Endothelial cell of umbilical vein (primary cell): ENCODE results near the gene OPRM1. TPM values are rescaled to one million over a fixed set of nuclear protein-coding genes. Genes with fewer than 3 reads are reported as not detected.

ENCODE experiments used
- BruUV-seq: library from RNA; stranded (reverse); fragments of 400-500 nt; replicated peaks from 2 replicates; lab custom pipeline; 2021; lab: Mats Ljungman, UMichigan
- CTCF ChIA-PET: fragments of 300-600, 350-600 bp; sonication (Branson Sonifier 250); formaldehyde crosslinking; loops from one replicate; lab custom pipeline; 2021; ENCODE audit warnings: antibody characterized with exemption, inconsistent platforms; lab: Charles Lee
- POLR2A ChIA-PET: fragments of 300-600, 350-600 bp; sonication (Branson Sonifier 250); formaldehyde crosslinking; loops from one replicate; lab custom pipeline; 2021; ENCODE audit warnings: antibody characterized with exemption, inconsistent platforms; lab: Charles Lee
- DNase-seq: peaks from one replicate; pipeline ENCODE4 v3.0.0-alpha.2; 2011; ENCODE audit warnings: low read depth, low spot score
- FAIRE-seq: peaks from 2 replicates; lab custom pipeline; 2011; peaks lifted over from hg19 to GRCh38; lab: Jason Lieb, UNC
- H2AFZ ChIP-seq: 2 replicates; pipeline ENCODE4 v1.6.0; 2012; ENCODE audit warnings: low read depth, low read length, control low read depth, inconsistent platforms
- H3K27ac ChIP-seq: 2 replicates; pipeline ENCODE4 v1.5.1; 2011; ENCODE audit warnings: low read depth, mild to moderate bottlenecking, control low read depth, low read length, moderate library complexity; ENCODE audit not compliant: insufficient read depth
- H3K27me3 ChIP-seq, 2 experiments: 2 replicates each; pipeline versions ENCODE4 v1.6.0 to v1.6.1; 2011; ENCODE audit warnings: low read length in 2 of 2, mixed read lengths in 1 of 2; ENCODE audit not compliant: control insufficient read depth in 2 of 2, insufficient read depth in 2 of 2
- H3K36me3 ChIP-seq, 2 experiments: 2 replicates in 1 of 2; 3 replicates in 1 of 2; pipeline ENCODE4 v1.5.1; 2011; ENCODE audit warnings: low read length in 2 of 2, mild to moderate bottlenecking in 1 of 2, moderate library complexity in 1 of 2; ENCODE audit not compliant: control insufficient read depth in 2 of 2, insufficient read depth in 2 of 2; ENCODE audit errors: extremely low read depth in 1 of 2
- H3K4me1 ChIP-seq: 3 replicates; pipeline ENCODE4 v1.5.1; 2011; ENCODE audit warnings: mild to moderate bottlenecking, low read length; ENCODE audit not compliant: control insufficient read depth, insufficient read depth; ENCODE audit errors: extremely low read depth
- H3K4me2 ChIP-seq: 2 replicates; pipeline ENCODE4 v1.6.1; 2011; ENCODE audit warnings: low read length, control low read depth, mixed read lengths; ENCODE audit not compliant: insufficient read depth
- H3K4me3 ChIP-seq, 3 experiments: fragments of 200-600 bp in 1 of 3; sonication (generic), shearing (Covaris generic) in 1 of 3; replicated peaks in 1 of 3; 2 replicates each; pipeline ENCODE4 v1.5.1; 2011 to 2016; ENCODE audit warnings: control low read depth in 3 of 3, low read length in 3 of 3, mild to moderate bottlenecking in 2 of 3, inconsistent platforms in 1 of 3, low read depth in 1 of 3, moderate library complexity in 1 of 3; ENCODE audit not compliant: insufficient read depth in 1 of 3
- H3K79me2 ChIP-seq: 2 replicates; pipeline ENCODE4 v1.6.0; 2012; ENCODE audit warnings: low read length, inconsistent platforms; ENCODE audit not compliant: control insufficient read depth, insufficient read depth
- H3K9ac ChIP-seq: replicated peaks from 2 replicates; pipeline ENCODE3; 2011; ENCODE audit warnings: low read length, control low read depth; ENCODE audit not compliant: insufficient read depth; ENCODE audit errors: extremely low read depth
- H3K9me1 ChIP-seq: replicated peaks from 3 replicates; pipeline ENCODE4 v1.6.0; 2011; ENCODE audit warnings: mild to moderate bottlenecking, low read length; ENCODE audit not compliant: control insufficient read depth, insufficient read depth; ENCODE audit errors: extremely low read depth
- H3K9me3 ChIP-seq: replicated peaks from 2 replicates; pipeline ENCODE4 v1.5.1; 2012; ENCODE audit warnings: low read length, inconsistent platforms; ENCODE audit not compliant: control insufficient read depth, insufficient read depth
- H4K20me1 ChIP-seq: replicated peaks from 2 replicates; pipeline ENCODE3; 2011; ENCODE audit warnings: mild to moderate bottlenecking, low read length; ENCODE audit not compliant: control insufficient read depth, insufficient read depth; ENCODE audit errors: extremely low read depth
- EZH2 ChIP-seq: IDR thresholded peaks from 2 replicates; pipeline ENCODE4 v1.6.1; 2012; ENCODE audit warnings: borderline replicate concordance, low read depth, mild to moderate bottlenecking, moderate library complexity, low read length, inconsistent platforms; ENCODE audit not compliant: severe bottlenecking
- FOS ChIP-seq: IDR thresholded peaks from 2 replicates; pipeline ENCODE4 v1.6.1; 2011; ENCODE audit warnings: mild to moderate bottlenecking, low read length, moderate library complexity, borderline replicate concordance; ENCODE audit not compliant: insufficient read depth
- GATA2 ChIP-seq: IDR thresholded peaks from 2 replicates; pipeline ENCODE4 v1.7.0; 2011; ENCODE audit warnings: low read depth, mild to moderate bottlenecking, moderate library complexity, mixed read lengths, low read length; ENCODE audit not compliant: insufficient read length, insufficient read depth
- JUN ChIP-seq: IDR thresholded peaks from 2 replicates; pipeline ENCODE4 v1.6.1; 2011; ENCODE audit warnings: borderline replicate concordance, low read depth; ENCODE audit not compliant: insufficient read length, insufficient read depth
- MAX ChIP-seq: IDR thresholded peaks from 2 replicates; pipeline ENCODE4 v1.6.1; 2011; ENCODE audit not compliant: insufficient read depth, insufficient read length
- MYC ChIP-seq: IDR thresholded peaks from one replicate; pipeline ENCODE4 v1.6.1; 2011; ENCODE audit warnings: mild to moderate bottlenecking, low read depth, low read length
- POLR2A ChIP-seq: IDR thresholded peaks from 2 replicates; pipeline ENCODE4 v1.6.1; 2012; ENCODE audit warnings: low read depth, mild to moderate bottlenecking, control low read depth, low read length
- POLR2AphosphoS5 ChIP-seq: IDR thresholded peaks from 2 replicates; pipeline ENCODE4 v1.6.1; 2012; ENCODE audit warnings: low read depth, mild to moderate bottlenecking, control low read depth, low read length, moderate library complexity; ENCODE audit not compliant: insufficient read depth
- dilution Hi-C: fragments of 300-500 bp; cut with MboI; formaldehyde crosslinking; loops from one replicate; pipeline ENCODE4 v1.15.0; 2019; ENCODE audit warnings: low sequenced_read_pairs; ENCODE audit not compliant: extremely low pct_ligation_motif_present
- intact Hi-C: fragments of 100-400 bp; cut with micrococcal nuclease; formaldehyde crosslinking; loops from one replicate; pipeline ENCODE4 v1.10.0; 2022
- polyA plus RNA-seq, 4 experiments: library from polyadenylated mRNA; depleted of rRNA in 3 of 4; stranded (reverse) in 3 of 4; unstranded in 1 of 4; fragments of >200 nt; gene quantifications; 2 replicates each; pipeline versions ENCODE4 v1.2.1 to v1.2.3, GENCODE V29; 2011 to 2012; ENCODE audit warnings: missing spikeins in 1 of 4
- total RNA-seq: library from RNA; stranded (reverse); gene quantifications from 2 replicates; pipeline ENCODE4 v1.2.3, GENCODE V29; 2021
- TF ChIP-seq, protein P1 (sequence below), 2 donors: IDR thresholded peaks; 1 replicate in 1 of 2; 2 replicates in 1 of 2; pipeline ENCODE4 v1.5.1; 2011; ENCODE audit warnings: low read length in 2 of 2, mild to moderate bottlenecking in 2 of 2, moderate library complexity in 2 of 2, control low read depth in 1 of 2, inconsistent platforms in 1 of 2, low read depth in 1 of 2; ENCODE audit not compliant: insufficient read depth in 1 of 2; ENCODE audit errors: extremely low read depth in 1 of 2

OPRM1 gene
- total and polyA plus RNA-seq, 2 donors (not counting 3 experiments of a cell fraction or from before 2014, with no cell fraction given), result not detected

- intact Hi-C loops (no loop called here), dilution Hi-C loops (no loop called here)
- H3K27ac ChIP-seq, result no peak overlapping the region
- ChIA-PET CTCF (no interaction called here), POLR2A (no interaction called here)
- H3K27me3 ChIP-seq, result no peaks in the 10 kb centered on the region
- BruUV-seq, result no TSS peak
- no peak overlapping the region for H3K4me2 ChIP-seq
- no peak overlapping the region for H2AFZ ChIP-seq
- DNase-seq (no peak), FAIRE-seq (no peak)
- no peak overlapping the region for H3K9ac ChIP-seq
- H3K9me3 ChIP-seq, result no peaks in the 10 kb centered on the region
- H3K4me3 ChIP-seq, result no peak overlapping the region
- H3K79me2 ChIP-seq, result no peaks in the 10 kb centered on the region
- H4K20me1 ChIP-seq, result no peaks in the 10 kb centered on the region
- no peaks in the 10 kb centered on the region for H3K4me1 ChIP-seq
- TF ChIP-seq POLR2A, result no peak
- TF ChIP-seq, protein P1, sequence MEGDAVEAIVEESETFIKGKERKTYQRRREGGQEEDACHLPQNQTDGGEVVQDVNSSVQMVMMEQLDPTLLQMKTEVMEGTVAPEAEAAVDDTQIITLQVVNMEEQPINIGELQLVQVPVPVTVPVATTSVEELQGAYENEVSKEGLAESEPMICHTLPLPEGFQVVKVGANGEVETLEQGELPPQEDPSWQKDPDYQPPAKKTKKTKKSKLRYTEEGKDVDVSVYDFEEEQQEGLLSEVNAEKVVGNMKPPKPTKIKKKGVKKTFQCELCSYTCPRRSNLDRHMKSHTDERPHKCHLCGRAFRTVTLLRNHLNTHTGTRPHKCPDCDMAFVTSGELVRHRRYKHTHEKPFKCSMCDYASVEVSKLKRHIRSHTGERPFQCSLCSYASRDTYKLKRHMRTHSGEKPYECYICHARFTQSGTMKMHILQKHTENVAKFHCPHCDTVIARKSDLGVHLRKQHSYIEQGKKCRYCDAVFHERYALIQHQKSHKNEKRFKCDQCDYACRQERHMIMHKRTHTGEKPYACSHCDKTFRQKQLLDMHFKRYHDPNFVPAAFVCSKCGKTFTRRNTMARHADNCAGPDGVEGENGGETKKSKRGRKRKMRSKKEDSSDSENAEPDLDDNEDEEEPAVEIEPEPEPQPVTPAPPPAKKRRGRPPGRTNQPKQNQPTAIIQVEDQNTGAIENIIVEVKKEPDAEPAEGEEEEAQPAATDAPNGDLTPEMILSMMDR (IDR thresholded peaks at IDR 0.05; ENCODE audit: extremely low read depth in 1 of 2, insufficient read depth in 1 of 2, low read depth in 1 of 2, low read length in 2 of 2), result no peak
- TF ChIP-seq FOS, result no peak
- no peak for TF ChIP-seq GATA2
- no peak for TF ChIP-seq MYC
- TF ChIP-seq EZH2, result no peak
- no peak for TF ChIP-seq MAX
- TF ChIP-seq POLR2AphosphoS5, result no peak
- no peak for TF ChIP-seq JUN
- no peaks in the 10 kb centered on the region for H3K9me1 ChIP-seq
- H3K36me3 ChIP-seq, result no peaks in the 10 kb centered on the region
These were observed 14.1 kb downstream of the OPRM1 start for GRCh38 chr6:154053141-154053540.
